ENCODE results near the gene GPR137. TPM values are rescaled to one million over a fixed set of nuclear protein-coding genes. Genes with fewer than 3 reads are reported as not detected.
A peak's percentile ranks its signal among the peaks of the same experiment; 100 is the strongest.

Gene GPR137
- total and polyA plus RNA-seq, 2 experiments from 2014 or later: 25.2 to 63.9 TPM

DNA sequence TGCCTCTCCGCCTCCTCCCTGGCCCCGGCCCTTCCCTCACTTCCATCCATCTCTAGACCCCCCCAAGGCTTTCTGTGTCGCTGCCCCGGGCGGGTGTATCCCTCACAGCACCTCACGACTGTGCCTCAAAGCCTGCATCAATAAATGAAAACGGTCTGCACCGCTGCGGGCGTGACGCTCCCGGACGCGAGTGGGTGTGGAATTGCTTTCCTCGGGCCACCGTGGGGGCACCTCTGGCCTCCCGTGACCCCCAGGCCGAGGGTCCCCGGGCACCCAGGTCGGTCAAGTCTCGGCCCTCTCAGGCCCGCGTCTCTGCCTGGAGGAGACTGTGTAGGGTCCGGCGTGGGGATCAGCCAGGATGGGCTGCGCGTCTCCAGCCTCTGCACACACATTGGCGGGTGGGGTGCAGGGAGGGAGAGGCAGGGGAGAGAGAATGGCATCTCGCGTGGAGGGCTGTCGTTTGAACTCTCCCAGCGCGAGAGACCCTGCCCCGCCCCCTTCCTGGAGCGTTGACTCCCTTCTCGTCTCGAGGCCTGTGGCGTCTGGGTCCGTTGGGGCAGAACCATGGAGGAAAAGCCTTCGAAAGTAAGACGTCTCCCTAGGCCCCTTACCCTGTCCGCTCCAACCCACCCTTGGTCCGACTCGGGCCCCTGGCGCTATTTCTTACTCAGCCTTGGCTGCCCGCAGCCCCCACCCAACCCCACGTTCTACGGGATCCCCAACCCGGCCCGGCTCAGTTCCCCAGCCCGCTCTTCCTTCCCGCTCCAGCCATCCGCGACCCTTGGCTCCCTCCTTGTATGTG lies 14.4 kb downstream of the GPR137 start, which contains the start of gene CATSPERZ:
Gene CATSPERZ (plus strand): TSS at position 512 of the 802 bp plus-strand sequence. CDS start 53 bp downstream, at position 565.
- H4K20me1 ChIP-seq (ENCODE audit: insufficient read depth, poor library complexity, severe bottlenecking): no peaks in the 10 kb centered on the region
- H2AFZ ChIP-seq: peak within 1 kb of the TSS; percentile 84
- no peak for DNase-seq (ENCODE audit: low spot score)
- H3K27me3 ChIP-seq: peaks cover 57% of the 10 kb centered on the region
- no peaks in the 10 kb centered on the region for H3K79me2 ChIP-seq
- no peaks in the 10 kb centered on the region for H3K36me3 ChIP-seq (replicated peaks; ENCODE audit: insufficient read depth, low read depth)
- no peak within 1 kb of the TSS for H3K27ac ChIP-seq
- H3K9me2 ChIP-seq (replicated peaks; ENCODE audit: insufficient read depth): no peaks in the 10 kb centered on the region
- H3K4me1 ChIP-seq (ENCODE audit: insufficient read depth): peaks cover 24% of the 10 kb centered on the region
- WGBS (ENCODE audit: low lambda C conversion rate, missing lambda C conversion rate): 32% methylated on average over 28 of the region's 54 CpGs
- TF ChIP-seq EZH2phosphoT487 (IDR thresholded peaks at IDR 0.05; ENCODE audit: low read depth, severe bottlenecking, unreplicated experiment) (no peak), EZH2 (IDR thresholded peaks at IDR 0.05; ENCODE audit: borderline replicate concordance) (no peak), CTCF (IDR thresholded peaks at IDR 0.05; ENCODE audit: poor library complexity) (peak; percentile 5)
- H3K4me3 ChIP-seq: peak within 1 kb of the TSS; percentile 26
- peak within 1 kb of the TSS; percentile 92 for H3K4me2 ChIP-seq
- no peaks in the 10 kb centered on the region for H3K9me3 ChIP-seq (ENCODE audit: low read depth)

GRCh38 chr11:64303109-64304031 lies 17.7 kb downstream of the GPR137 start:
- no peaks in the 10 kb centered on the region for H3K36me3 ChIP-seq (replicated peaks; ENCODE audit: insufficient read depth, low read depth)
- H3K4me3 ChIP-seq: no peak overlapping the region
- peak; percentile 3 for DNase-seq (ENCODE audit: low spot score)
- H3K27me3 ChIP-seq: peaks cover 25% of the 10 kb centered on the region
- H3K4me1 ChIP-seq (ENCODE audit: insufficient read depth): peaks cover 31% of the 10 kb centered on the region
- H3K27ac ChIP-seq: peak overlapping the region; percentile 87
- no peak for TF ChIP-seq EZH2 (IDR thresholded peaks at IDR 0.05; ENCODE audit: borderline replicate concordance)
- no peak for TF ChIP-seq EZH2phosphoT487 (IDR thresholded peaks at IDR 0.05; ENCODE audit: low read depth, severe bottlenecking, unreplicated experiment)
- TF ChIP-seq CTCF (IDR thresholded peaks at IDR 0.05; ENCODE audit: poor library complexity): no peak
- WGBS (ENCODE audit: low lambda C conversion rate, missing lambda C conversion rate): 87% methylated on average over 12 of the region's 13 CpGs
- H4K20me1 ChIP-seq (ENCODE audit: insufficient read depth, poor library complexity, severe bottlenecking): no peaks in the 10 kb centered on the region
- no peaks in the 10 kb centered on the region for H3K9me2 ChIP-seq (replicated peaks; ENCODE audit: insufficient read depth)
- H2AFZ ChIP-seq: no peak overlapping the region
- H3K79me2 ChIP-seq: peaks cover 24% of the 10 kb centered on the region
- no peaks in the 10 kb centered on the region for H3K9me3 ChIP-seq (ENCODE audit: low read depth)
- peak overlapping the region; percentile 78 for H3K4me2 ChIP-seq

DNA sequence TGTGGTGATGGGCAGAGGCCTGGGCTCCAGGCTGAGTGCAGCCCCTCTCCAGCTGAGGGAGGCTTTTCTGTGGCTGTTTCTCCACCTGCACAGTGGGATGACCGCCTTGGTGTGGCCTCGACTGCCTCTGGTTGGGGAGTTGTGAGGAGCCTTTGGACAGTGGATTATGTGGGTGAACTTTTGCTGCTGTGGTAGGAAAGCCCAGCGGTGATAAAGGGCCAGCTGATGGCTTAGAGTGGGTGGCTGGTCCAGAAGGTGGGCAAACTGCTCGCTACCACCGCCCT lies 18.3 kb downstream of the GPR137 start:
- no peak overlapping the region for H2AFZ ChIP-seq

More for the DNA sequence above, 18.3 kb downstream of the GPR137 start:
- no peaks in the 10 kb centered on the region for H3K9me2 ChIP-seq (replicated peaks; ENCODE audit: insufficient read depth)
- DNase-seq (ENCODE audit: low spot score): no peak
- H3K4me2 ChIP-seq: peak overlapping the region; percentile 78
- peaks cover 28% of the 10 kb centered on the region for H3K79me2 ChIP-seq
- no peak overlapping the region for H3K4me3 ChIP-seq
- 56% methylated on average over 5 of the region's 5 CpGs for WGBS (ENCODE audit: low lambda C conversion rate, missing lambda C conversion rate)
- H3K9me3 ChIP-seq (ENCODE audit: low read depth): no peaks in the 10 kb centered on the region
- no peaks in the 10 kb centered on the region for H4K20me1 ChIP-seq (ENCODE audit: insufficient read depth, poor library complexity, severe bottlenecking)
- peaks cover 19% of the 10 kb centered on the region for H3K27me3 ChIP-seq
- H3K27ac ChIP-seq: peak overlapping the region; percentile 87
- H3K36me3 ChIP-seq (replicated peaks; ENCODE audit: insufficient read depth, low read depth): no peaks in the 10 kb centered on the region
- TF ChIP-seq EZH2 (IDR thresholded peaks at IDR 0.05; ENCODE audit: borderline replicate concordance) (no peak), EZH2phosphoT487 (IDR thresholded peaks at IDR 0.05; ENCODE audit: low read depth, severe bottlenecking, unreplicated experiment) (no peak), CTCF (IDR thresholded peaks at IDR 0.05; ENCODE audit: poor library complexity) (no peak)
- peaks cover 29% of the 10 kb centered on the region for H3K4me1 ChIP-seq (ENCODE audit: insufficient read depth)

All from hepatocyte (in vitro differentiated cells).